ENCODE results near the gene EXT2. TPM values are rescaled to one million over a fixed set of nuclear protein-coding genes. Genes with fewer than 3 reads are reported as not detected.

The EXT2 gene
- total RNA-seq, 1 donor from 2014 or later = 78.6 TPM

GRCh38 chr11:44226490-44226889, 131.0 kb downstream of the EXT2 start:
- TF ChIP-seq POLR2A (IDR thresholded peaks at IDR 0.05) (no peak), CTCF (IDR thresholded peaks at IDR 0.05) (no peak), POLR2AphosphoS5 (IDR thresholded peaks at IDR 0.05; ENCODE audit: insufficient read depth in 1 of 2, low read depth in 1 of 2) (no peak)
- H3K4me1 ChIP-seq = peaks cover 5% of the 10 kb centered on the region
- H3K4me3 ChIP-seq = no peak overlapping the region
- H3K27ac ChIP-seq = no peak overlapping the region
- intact Hi-C loops (cut with DNase I) = no loop called here
- H3K9me3 ChIP-seq = no peaks in the 10 kb centered on the region
- no peaks in the 10 kb centered on the region for H3K27me3 ChIP-seq
- DNase-seq (ENCODE audit: extremely low spot score in 2 of 2) = no peak
- no peaks in the 10 kb centered on the region for H3K36me3 ChIP-seq

GRCh38 chr11:44226945-44227344, 131.5 kb downstream of the EXT2 start:
- no peak overlapping the region for H3K27ac ChIP-seq
- H3K9me3 ChIP-seq = no peaks in the 10 kb centered on the region
- TF ChIP-seq CTCF (IDR thresholded peaks at IDR 0.05) (no peak), POLR2A (IDR thresholded peaks at IDR 0.05) (no peak), POLR2AphosphoS5 (IDR thresholded peaks at IDR 0.05; ENCODE audit: insufficient read depth in 1 of 2, low read depth in 1 of 2) (no peak)
- no peaks in the 10 kb centered on the region for H3K36me3 ChIP-seq
- intact Hi-C loops (cut with DNase I) = no loop called here
- no peak for DNase-seq (ENCODE audit: extremely low spot score in 2 of 2)
- H3K4me3 ChIP-seq = no peak overlapping the region
- no peaks in the 10 kb centered on the region for H3K27me3 ChIP-seq
- peaks cover 5% of the 10 kb centered on the region for H3K4me1 ChIP-seq

- peaks cover 5% of the 10 kb centered on the region for H3K4me1 ChIP-seq
- no peaks in the 10 kb centered on the region for H3K36me3 ChIP-seq
- no peaks in the 10 kb centered on the region for H3K27me3 ChIP-seq
- H3K4me3 ChIP-seq = no peak overlapping the region
- no peak overlapping the region for H3K27ac ChIP-seq
- intact Hi-C loops (cut with DNase I) = no loop called here
- no peak for DNase-seq (ENCODE audit: extremely low spot score in 2 of 2)
- TF ChIP-seq POLR2AphosphoS5 (IDR thresholded peaks at IDR 0.05; ENCODE audit: insufficient read depth in 1 of 2, low read depth in 1 of 2) (no peak), CTCF (IDR thresholded peaks at IDR 0.05) (no peak), POLR2A (IDR thresholded peaks at IDR 0.05) (no peak)
- H3K9me3 ChIP-seq = no peaks in the 10 kb centered on the region
Observed at GRCh38 chr11:44228379-44228778, 132.9 kb downstream of the EXT2 start.

GRCh38 chr11:44229098-44229497, 133.6 kb downstream of the EXT2 start:
- no peaks in the 10 kb centered on the region for H3K27me3 ChIP-seq
- intact Hi-C loops (cut with DNase I) = no loop called here
- no peaks in the 10 kb centered on the region for H3K36me3 ChIP-seq
- no peaks in the 10 kb centered on the region for H3K9me3 ChIP-seq
- peaks cover 5% of the 10 kb centered on the region for H3K4me1 ChIP-seq
- no peak overlapping the region for H3K27ac ChIP-seq
- DNase-seq (ENCODE audit: extremely low spot score in 2 of 2) = no peak
- H3K4me3 ChIP-seq = no peak overlapping the region
- TF ChIP-seq POLR2A (IDR thresholded peaks at IDR 0.05) = no peak
- no peak for TF ChIP-seq CTCF (IDR thresholded peaks at IDR 0.05)
- no peak for TF ChIP-seq POLR2AphosphoS5 (IDR thresholded peaks at IDR 0.05; ENCODE audit: insufficient read depth in 1 of 2, low read depth in 1 of 2)

GRCh38 chr11:44229624-44230023, 134.1 kb downstream of the EXT2 start:
- Histone ChIP-seq H3K4me1 (peaks cover 5% of the 10 kb centered on the region), H3K4me3 (no peak overlapping the region), H3K36me3 (no peaks in the 10 kb centered on the region), H3K9me3 (no peaks in the 10 kb centered on the region), H3K27ac (no peak overlapping the region), H3K27me3 (no peaks in the 10 kb centered on the region)
- DNase-seq (ENCODE audit: extremely low spot score in 2 of 2) = no peak
- intact Hi-C loops (cut with DNase I) = no loop called here
- TF ChIP-seq POLR2A (IDR thresholded peaks at IDR 0.05) (no peak), POLR2AphosphoS5 (IDR thresholded peaks at IDR 0.05; ENCODE audit: insufficient read depth in 1 of 2, low read depth in 1 of 2) (no peak), CTCF (IDR thresholded peaks at IDR 0.05) (no peak)
